Mucosa of descending colon (tissue), 3 donors: ENCODE data around the gene CHST3. TPM values are rescaled to one million over a fixed set of nuclear protein-coding genes. Genes with fewer than 3 reads are reported as not detected.

ENCODE experiments used
- ATAC-seq: fragments of 200-7000 bp; cut with Tn5 transposase; one replicate; pipeline ENCODE4 v1.9.1; 2020; ENCODE audit warnings: mild to moderate bottlenecking, moderate library complexity
- DNase-seq, 3 donors: peaks; one replicate each; pipeline ENCODE4 v3.0.0-alpha.2; 2020
- H3K36me3 ChIP-seq: fragments of 200-600 bp; one replicate; pipeline ENCODE4 v1.8.0; 2021; ENCODE audit warnings: low read depth, mild to moderate bottlenecking
- H3K4me1 ChIP-seq: fragments of 200-600 bp; one replicate; pipeline ENCODE4 v1.8.0; 2021; ENCODE audit warnings: low read depth, mild to moderate bottlenecking
- H3K4me3 ChIP-seq: fragments of 200-600 bp; one replicate; pipeline ENCODE4 v1.8.0; 2021; ENCODE audit warnings: mild to moderate bottlenecking
- H3K9me3 ChIP-seq: fragments of 200-600 bp; one replicate; pipeline ENCODE4 v1.8.0; 2021; ENCODE audit warnings: mild to moderate bottlenecking
- intact Hi-C, 2 donors: fragments of 100-400 bp; cut with DNase I in 1 of 2; cut with micrococcal nuclease in 1 of 2; formaldehyde crosslinking; loops; one replicate each; pipeline versions ENCODE4 v1.11.0 to v1.11.1; 2022; cut with DNase I, micrococcal nuclease
- total RNA-seq, 3 donors: library from RNA; stranded (reverse); fragmentation: NEBNext Ultra II Directional in 2 of 3; extraction: Animal tissue kit (Norgen Biotek cat#: 25700) in 2 of 3; gene quantifications; one replicate each; pipeline versions ENCODE4 v1.2.1 to v1.2.4, GENCODE V29; 2021 to 2023
- TF ChIP-seq, protein P1 (sequence below): fragments of 200-600 bp; IDR thresholded peaks from one replicate; pipeline ENCODE4 v1.8.0; 2022; ENCODE audit warnings: antibody characterized with exemption, mild to moderate bottlenecking
- donor health status: DM: no; HTN: no; CAD: no; lungs with moderate emphysema.
- donor health status: DM: no; HTN: no; CAD: no.
- donor health status: DM: no; HTN: yes; CAD: no.

The CHST3 gene
- total RNA-seq, 3 donors from 2014 or later, result 1.1 to 15.7 (median 3.1) TPM

DNA sequence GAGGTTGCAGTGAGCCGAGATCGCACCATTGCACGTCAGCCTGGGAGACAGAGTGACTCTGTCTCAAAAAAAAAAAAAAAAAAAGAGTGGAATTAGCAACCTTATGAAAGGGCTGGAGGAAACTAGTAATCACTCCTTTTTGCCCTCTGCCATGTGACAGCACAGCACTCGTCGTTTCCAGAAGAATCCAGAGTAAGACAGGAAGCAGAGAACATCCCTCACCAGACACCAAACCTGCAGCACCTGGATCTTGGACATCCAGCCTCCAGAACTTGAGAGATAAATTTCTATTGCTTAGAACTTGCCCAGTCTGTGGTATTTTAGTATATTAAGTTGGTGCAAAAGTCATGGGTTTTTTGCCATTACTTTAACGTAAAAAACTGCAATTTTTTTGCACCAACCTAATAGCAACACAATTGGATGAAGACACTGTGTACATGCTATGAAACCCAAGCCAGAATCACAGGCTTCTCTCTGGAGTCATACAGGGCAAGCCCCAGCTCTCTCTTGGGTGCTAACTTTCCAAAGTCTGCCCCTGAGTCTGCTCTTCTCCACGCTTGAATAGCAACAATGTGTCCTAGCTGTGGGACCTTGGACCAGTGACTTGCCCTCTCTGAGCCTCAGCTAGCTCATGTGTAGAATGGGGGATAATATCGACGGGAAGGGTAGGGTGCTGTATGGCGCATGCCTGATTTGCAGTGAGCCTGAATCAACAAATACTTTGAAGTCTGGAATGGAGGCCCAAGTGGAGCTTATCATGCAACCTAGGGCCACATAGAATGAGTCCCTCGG, 55.1 kb downstream of the CHST3 start:
- TF ChIP-seq, protein P1, sequence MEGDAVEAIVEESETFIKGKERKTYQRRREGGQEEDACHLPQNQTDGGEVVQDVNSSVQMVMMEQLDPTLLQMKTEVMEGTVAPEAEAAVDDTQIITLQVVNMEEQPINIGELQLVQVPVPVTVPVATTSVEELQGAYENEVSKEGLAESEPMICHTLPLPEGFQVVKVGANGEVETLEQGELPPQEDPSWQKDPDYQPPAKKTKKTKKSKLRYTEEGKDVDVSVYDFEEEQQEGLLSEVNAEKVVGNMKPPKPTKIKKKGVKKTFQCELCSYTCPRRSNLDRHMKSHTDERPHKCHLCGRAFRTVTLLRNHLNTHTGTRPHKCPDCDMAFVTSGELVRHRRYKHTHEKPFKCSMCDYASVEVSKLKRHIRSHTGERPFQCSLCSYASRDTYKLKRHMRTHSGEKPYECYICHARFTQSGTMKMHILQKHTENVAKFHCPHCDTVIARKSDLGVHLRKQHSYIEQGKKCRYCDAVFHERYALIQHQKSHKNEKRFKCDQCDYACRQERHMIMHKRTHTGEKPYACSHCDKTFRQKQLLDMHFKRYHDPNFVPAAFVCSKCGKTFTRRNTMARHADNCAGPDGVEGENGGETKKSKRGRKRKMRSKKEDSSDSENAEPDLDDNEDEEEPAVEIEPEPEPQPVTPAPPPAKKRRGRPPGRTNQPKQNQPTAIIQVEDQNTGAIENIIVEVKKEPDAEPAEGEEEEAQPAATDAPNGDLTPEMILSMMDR, result no peak
- Histone ChIP-seq H3K4me3 (no peak overlapping the region), H3K4me1 (peaks cover 6% of the 10 kb centered on the region), H3K9me3 (no peaks in the 10 kb centered on the region), H3K36me3 (no peaks in the 10 kb centered on the region)
- intact Hi-C loops, result no loop called here
- DNase-seq (no peak), ATAC-seq (no peak)

DNA sequence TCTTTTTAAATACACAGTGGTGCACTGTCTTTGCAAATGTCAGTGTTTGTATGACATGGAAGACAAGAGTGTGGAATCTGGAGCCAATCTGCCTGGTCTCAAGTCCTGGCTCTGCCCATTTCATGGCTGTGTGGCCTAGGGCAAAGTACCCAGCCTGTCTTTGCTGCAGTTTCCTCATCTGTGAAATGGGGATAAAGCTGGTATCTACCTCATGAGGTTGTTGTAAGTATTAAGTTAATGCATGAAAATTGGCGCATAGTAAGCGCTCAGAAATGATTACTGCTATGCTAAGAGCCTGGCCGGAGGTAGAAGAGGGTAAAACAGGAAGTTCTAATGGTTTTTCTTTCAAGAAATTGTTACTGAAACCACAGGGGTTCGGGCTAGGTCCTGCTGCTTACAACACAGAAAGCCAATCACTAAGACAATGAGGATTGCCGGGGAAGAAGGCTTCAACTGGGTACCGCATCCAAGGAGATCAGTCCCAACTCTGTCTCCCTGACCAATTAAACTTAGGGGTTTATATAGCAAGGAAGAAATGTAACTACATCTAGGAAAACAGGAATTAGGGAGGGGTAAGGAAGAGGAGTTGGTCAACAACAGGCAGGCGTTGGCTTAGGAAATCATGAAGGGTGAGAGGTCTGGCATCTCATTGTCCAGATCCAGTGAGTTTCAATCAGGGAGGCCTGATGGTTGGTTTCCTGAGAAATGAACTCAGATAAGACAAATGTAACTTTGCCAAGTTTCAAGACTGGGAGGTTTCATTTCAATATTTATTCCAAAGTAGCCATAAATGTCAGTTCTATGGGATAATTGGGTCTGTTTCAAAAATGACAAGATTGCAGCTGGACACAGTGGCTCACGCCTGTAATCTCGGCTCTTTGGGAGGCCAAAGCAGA, 57.0 kb downstream of the CHST3 start:
- Histone ChIP-seq H3K36me3 (no peaks in the 10 kb centered on the region), H3K4me3 (no peak overlapping the region), H3K9me3 (no peaks in the 10 kb centered on the region), H3K4me1 (peaks cover 7% of the 10 kb centered on the region)
- ATAC-seq (no peak), DNase-seq (no peak)
- intact Hi-C loops, result no loop called here
- TF ChIP-seq, protein P1, result no peak

DNA sequence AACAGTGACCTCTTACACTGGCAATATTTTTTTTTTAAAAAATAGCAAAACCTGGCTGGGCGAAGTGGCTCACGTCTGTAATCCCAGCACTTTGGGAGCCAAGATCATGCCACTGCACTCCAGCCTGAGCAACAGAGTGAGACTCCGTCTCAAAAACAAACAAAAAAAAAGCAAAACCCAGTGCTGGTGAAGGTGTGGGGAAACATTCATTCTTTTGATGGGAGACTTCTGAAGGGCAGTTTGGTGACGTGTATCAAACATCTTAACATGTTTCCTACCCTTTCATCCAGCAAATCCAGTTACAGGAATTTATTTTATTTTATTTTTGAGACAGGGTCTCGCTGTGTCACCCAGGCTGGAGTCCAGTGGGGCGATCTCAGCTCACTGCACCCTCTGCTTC, 58.0 kb downstream of the CHST3 start:
- no peaks in the 10 kb centered on the region for H3K36me3 ChIP-seq
- DNase-seq (no peak), ATAC-seq (no peak)
- no peaks in the 10 kb centered on the region for H3K9me3 ChIP-seq
- intact Hi-C loops, result no loop called here
- TF ChIP-seq, protein P1, result no peak
- no peak overlapping the region for H3K4me3 ChIP-seq
- peaks cover 18% of the 10 kb centered on the region for H3K4me1 ChIP-seq

DNA sequence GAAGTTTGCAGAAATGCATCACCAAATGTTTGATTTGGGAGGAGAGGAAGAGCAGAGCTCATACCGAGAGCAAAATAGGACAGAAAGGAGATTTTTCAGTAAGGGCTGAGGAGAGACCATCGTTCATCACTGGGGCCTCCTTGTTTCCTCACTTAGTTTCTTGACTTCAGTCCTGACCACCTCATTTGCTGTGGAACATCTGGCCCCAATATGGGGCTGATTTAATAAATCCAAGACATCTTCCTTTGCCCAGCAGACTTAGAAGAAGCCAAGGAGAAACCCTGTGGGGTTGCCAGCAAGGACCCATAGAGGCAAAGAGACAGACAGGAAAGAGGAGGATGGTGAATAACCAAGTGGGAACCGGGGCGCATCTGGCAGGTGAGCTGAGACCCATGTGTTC, 60.4 kb downstream of the CHST3 start:
- DNase-seq (no peak), ATAC-seq (no peak)
- intact Hi-C loops, result no loop called here

DNA sequence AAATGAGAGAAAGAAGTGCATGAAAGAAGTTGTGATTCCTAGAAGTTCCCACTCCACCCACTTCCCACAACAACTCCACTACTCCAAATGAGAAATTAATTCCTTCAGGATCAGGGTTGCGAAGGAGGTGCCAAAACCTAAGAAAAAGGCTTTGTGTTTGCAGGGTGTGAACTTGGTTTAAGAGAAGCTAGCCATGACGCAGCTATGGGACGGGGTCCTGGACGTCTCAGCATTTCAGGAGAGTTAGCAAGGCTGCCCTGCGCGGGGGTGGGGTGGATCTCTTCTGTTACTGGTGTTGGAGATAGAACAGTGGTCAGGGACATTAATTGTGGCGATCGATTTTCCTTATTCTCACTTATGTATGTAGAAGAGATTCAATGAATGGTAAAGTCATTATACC, 61.2 kb downstream of the CHST3 start:
- Histone ChIP-seq H3K9me3 (no peaks in the 10 kb centered on the region), H3K4me1 (peaks cover 28% of the 10 kb centered on the region), H3K36me3 (no peaks in the 10 kb centered on the region), H3K4me3 (no peak overlapping the region)
- DNase-seq, result no peak
- TF ChIP-seq, protein P1, result no peak
- intact Hi-C loops, result no loop called here
- no peak for ATAC-seq

More for the DNA sequence above, 60.4 kb downstream of the CHST3 start:
- Histone ChIP-seq H3K36me3 (no peaks in the 10 kb centered on the region), H3K4me1 (peaks cover 23% of the 10 kb centered on the region), H3K4me3 (no peak overlapping the region), H3K9me3 (no peaks in the 10 kb centered on the region)
- TF ChIP-seq, protein P1, result no peak
